ENCODE results near the gene NRGN.

- no peak for TF ChIP-seq CTCF (IDR thresholded peaks at IDR 0.05; ENCODE audit: poor library complexity, severe bottlenecking)
- TF ChIP-seq POLR2AphosphoS5 (IDR thresholded peaks at IDR 0.05) = no peak
Observed at GRCh38 chr11:124761301-124762104, 21.8 kb downstream of the NRGN start.
